DMS153 treated with DMSO at 0.1 percent for 48 hours (cell line): ENCODE data around the gene NIPA2.

Experiments used
- DNase-seq: peaks from one replicate; lab custom pipeline; 2025; ENCODE audit not compliant: unreplicated experiment; lab: John Stamatoyannopoulos, UW

Gene NIPA2

DNA sequence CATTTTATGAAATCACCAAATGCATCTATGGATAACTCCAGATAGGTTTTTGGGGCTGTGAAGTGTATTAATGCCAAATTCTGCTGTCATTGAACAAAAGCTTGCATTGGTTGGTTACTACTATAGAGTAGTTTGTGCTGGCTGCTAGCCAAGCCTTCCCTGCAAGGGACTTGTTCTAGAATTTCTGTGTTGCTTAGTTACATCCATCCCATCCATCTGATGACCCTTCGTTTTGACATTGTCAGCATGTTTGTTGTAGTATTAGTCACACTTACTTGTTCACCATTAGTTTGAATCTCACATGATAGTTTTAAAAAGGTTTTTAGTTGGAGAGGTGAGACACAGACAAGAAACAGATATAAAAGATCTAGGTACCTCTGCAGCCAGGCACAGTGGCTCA is 7.0 kb upstream of the NIPA2 start:
- DNase-seq: no peak

DNA sequence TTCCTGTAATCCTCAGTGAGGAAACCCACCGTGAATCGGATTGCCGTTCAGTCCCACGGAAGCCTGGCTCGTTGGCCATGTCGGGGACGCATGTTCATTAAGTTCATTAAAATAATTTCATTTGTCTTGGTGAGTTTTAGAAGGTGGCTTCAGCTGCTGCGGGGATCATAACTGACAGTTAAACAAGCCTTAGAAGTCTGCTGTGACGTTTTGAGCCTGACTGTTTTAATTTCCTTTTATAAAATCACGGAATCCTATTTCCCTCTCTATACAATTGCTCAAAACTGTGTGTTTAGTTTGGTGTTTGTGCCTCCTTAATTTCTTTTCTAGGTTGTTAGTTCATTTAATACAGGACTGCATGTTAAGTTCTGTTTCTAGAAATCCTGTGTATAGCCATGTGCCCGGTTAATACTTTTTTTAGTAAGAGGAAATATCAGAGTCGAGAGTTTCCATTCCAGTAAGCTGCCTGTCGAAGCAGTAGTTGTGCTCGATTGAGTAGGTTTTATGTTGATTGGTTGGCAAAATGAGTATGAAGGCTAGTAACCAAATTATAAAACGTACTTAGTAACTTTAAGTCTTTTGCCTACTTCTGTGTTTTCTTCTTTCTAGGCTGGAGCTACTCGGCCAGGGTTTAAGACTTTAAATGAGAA is 705 bp downstream of the NIPA2 start:
- no peak for DNase-seq

- no peak for DNase-seq
These were observed 6.2 kb downstream of the NIPA2 start for GRCh38 chr15:22844421-22845288.

GRCh38 chr15:22845289-22845900 is 6.9 kb downstream of the NIPA2 start:
- DNase-seq: no peak

- DNase-seq: no peak
These were observed 7.6 kb downstream of the NIPA2 start for GRCh38 chr15:22846073-22846472.

- DNase-seq: no peak
These were observed 11.6 kb downstream of the NIPA2 start for GRCh38 chr15:22850055-22850454.

GRCh38 chr15:22851513-22851912 is 13.0 kb downstream of the NIPA2 start:
- no peak for DNase-seq

GRCh38 chr15:22855791-22856190 is 17.3 kb downstream of the NIPA2 start:
- DNase-seq: no peak

DNA sequence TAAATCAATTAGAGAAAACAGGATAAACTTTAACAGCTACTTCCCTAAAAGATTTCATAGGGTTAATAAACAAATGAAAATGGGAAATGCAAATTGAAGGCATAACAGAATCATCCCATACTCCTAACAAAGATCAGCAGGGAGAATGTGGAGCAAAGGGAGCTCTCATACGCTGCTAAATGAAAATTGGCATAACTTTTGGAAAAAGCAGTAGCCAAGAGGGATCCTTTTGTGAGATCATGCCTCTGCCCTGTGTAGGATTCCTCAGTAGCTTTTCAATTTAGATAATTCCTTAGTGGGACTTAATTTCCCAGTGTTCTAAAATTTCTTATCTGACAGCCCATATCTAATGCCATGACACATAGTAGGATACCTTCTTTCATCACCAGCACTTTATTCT is 18.2 kb downstream of the NIPA2 start:
- DNase-seq: no peak

DNA sequence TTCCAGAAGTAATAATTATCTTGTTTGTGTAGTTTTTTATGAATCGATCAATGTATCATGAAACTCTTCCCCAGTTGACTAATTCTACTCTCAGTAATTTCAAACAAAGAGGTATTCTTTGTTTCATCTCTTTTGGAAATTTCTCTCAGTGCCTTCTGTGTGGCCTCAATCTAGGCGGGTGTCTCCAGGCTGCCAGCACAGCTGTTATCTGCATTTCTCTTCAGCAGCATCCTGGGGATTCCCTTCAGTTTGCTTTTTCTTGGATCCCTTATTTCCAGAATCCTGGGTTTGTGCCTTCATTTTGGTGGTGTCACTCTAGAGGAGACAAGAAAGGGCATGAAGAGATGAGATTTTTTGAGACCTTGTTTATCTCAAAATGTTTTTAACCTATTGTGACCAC is 22.7 kb downstream of the NIPA2 start:
- DNase-seq: no peak

DNA sequence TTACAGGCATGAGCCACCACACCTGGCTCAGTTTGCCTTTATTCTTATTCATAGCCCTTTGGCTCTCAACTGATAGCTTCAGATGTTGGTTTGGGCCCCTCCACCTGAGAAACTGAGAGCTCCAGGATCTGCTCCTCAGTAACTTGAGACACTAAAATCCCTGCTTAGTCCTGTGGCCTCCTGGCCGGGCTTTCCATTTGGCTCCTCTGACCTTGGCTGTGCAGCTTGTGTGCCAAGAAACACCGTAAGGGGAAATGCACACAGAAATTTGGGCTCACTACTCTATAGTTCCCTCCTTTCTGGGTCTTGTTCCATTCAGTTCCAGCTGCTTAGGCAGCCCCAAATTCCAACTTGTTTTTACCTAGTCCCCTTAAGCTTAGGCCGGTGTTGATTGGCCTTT is 24.9 kb downstream of the NIPA2 start:
- DNase-seq: no peak

GRCh38 chr15:22866079-22866478 is 27.6 kb downstream of the NIPA2 start:
- no peak for DNase-seq

DNA sequence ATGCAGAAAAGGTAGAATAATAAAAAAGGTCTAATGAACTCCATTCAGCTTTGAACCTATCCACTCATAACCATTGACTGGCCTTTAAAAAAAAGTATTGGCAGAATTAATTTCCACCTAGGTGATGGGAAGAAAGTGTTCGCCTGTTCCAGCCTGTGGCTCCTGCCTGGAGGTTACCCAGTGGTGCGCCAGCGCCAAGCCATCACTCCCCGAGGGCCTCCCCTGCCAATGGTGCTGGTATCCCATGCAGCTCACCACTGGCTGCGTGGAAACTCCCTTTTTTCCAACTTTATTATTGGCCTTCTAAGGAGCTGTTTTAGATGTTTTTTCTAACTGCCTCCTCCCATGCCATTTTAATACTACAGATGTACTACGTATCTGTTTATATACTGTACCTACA is 29.4 kb downstream of the NIPA2 start:
- no peak for DNase-seq

DNA sequence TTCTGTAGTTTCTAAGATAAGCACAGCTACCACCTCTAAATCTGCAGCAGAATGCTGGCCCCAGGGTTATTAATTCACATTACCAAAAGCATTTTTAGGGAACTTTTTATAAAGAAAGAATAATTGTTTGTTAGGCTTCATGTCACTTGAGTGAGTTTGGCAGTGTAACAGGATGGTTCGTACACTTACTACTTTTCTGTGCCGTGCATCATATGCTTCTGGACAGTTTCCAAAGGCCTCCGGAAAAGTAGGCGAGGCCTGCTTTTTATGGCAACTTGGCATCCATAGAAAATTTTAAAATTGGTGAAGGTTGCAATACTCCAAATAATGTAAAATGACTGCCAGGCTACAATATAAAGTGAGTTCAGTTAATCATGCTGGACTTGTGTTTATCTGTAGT is 30.0 kb downstream of the NIPA2 start:
- DNase-seq: no peak

DNA sequence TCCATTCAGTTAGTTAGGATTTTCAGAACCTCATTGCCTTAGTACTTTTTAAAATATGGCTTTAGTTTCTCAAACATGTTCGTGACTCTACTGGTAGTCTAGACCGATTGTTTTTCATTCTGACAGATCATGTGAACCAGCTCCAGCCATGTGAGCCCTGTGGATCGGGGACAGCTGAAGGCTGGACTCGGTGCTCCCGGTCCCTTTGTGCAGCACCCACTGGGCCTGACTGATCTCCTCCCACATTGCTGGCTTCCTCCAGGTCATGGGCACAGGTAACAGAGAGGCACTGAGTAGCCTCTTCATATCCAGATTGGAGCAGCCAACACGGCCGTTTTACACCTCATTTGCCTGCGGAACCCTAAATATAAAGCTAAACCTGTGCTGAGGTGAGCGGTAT is 30.5 kb downstream of the NIPA2 start:
- no peak for DNase-seq

DNA sequence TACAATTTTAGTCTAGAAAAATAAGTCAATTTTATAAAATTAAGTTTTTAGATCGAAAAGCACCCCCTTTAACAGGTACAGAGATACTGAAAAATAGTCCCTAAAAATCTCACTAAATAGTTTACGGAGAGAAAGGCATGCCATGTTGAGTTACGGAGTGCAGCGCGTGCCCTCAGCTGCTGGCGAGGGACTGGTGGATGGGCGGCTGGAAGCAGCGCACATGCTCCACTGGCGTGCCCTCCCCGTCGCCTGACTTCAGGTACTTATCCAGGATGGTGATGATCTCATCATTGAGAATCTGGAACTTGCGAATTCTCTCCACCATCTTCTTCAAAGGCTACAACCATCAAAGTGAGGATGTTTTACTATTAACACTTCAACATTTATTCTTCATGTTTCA is 31.4 kb downstream of the NIPA2 start:
- no peak for DNase-seq

DNA sequence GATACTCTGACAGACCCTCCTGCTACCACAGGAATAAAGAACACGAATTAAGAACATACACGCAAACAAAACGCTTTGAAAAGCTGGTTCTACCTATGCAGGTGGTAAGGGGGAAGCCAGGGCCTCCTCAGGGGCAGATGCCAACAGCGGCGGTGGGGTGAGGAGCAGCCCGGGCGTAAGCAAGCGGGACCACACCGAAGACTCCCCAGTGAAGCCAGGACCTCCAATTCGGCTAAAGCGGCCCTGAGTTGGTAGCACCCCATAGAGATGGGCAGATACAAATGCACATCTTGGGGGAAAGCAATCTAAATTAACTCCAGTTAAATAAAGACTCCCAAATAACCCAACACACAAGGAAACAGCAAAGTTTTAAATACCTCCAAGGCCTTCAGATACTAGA is 32.4 kb downstream of the NIPA2 start:
- no peak for DNase-seq

DNA sequence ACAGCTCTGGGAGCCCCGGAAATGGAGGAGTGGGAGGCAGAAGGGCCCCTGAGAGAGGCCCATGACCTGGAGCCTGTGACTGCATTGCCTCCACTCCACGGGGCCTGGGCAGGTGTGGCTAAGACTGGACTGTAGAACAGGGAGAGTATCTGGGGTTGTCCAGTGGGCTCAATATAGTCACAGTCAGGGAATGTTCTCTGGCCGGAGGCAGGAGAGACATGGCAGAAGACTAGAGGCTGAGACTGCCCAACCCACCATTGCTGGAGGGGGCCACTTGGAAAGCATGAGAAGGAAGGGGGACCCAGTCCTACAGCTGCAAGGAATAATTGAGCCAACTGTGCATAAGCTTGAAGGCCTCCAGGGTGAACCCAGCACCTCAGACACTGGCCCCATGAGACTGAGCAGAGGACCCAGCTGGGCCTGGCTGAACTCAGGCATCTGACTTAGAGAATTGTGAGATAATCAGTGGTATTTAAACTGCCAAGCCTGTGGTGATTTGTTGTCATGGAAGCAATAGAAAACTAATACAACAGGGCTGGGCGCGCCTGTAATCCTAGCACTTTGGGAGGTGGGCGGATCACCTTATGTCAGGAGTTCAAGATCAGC is 33.1 kb downstream of the NIPA2 start:
- DNase-seq: no peak

DNA sequence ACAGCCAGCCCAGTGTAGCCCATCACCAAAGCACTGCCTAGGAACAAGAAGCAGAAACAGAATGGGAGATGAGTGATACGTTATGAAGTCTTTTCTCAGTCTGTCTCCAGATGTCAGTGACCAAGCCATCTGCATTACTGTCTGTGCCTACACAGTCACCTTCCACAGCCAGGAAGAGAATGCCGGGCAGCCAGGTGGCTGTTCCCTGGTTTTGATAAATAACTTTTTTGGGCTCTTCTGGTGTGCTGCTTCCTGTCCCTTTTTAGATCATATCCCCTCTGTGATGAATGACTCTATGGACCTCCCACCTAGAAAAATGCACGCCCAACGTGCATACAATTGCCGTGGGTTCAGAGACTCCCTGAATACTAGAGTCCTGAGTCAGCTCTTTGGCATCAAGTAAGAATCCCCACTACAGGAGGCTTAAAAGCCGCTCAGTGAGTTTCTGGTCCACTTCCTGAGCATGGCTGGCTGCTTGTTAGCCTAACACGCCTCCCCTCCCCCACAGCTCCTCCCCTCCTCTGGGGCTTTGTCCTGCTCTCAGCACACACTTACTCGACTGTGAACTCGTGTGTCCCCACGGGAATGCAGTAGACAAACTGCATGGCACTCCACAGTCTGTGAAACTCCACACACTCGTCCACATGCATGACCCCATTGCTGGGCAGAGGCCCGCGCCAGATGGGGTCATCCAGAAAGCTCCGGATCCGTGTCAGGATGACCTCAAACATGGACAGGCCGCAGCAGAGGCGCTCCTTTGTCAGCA is 34.7 kb downstream of the NIPA2 start:
- no peak for DNase-seq

- DNase-seq: no peak
These were observed 35.4 kb downstream of the NIPA2 start for GRCh38 chr15:22873841-22874240.

GRCh38 chr15:22874256-22874655 is 35.8 kb downstream of the NIPA2 start:
- DNase-seq: no peak
